GM12874 (cell line): Measurements from ENCODE around the gene HIPK4.

ENCODE experiments used
- CTCF ChIP-seq: IDR thresholded peaks from 2 replicates; pipeline ENCODE4 v1.5.1; 2011; ENCODE audit warnings: low read depth, mild to moderate bottlenecking, control low read depth, low read length, moderate library complexity; ENCODE audit not compliant: insufficient read depth

Gene HIPK4

GRCh38 chr19:40348125-40348913 is 41.7 kb downstream of the HIPK4 start, which contains the start of the genes C19orf47 and PLD3:
Gene C19orf47, minus strand, starts transcription at chr19:40348397. Its CDS starts 6,540 bp downstream, at chr19:40341857.
Gene PLD3, plus strand, starts transcription at chr19:40348695. Its CDS starts 17,789 bp downstream, at chr19:40366484.
- TF ChIP-seq CTCF = no peak

- TF ChIP-seq CTCF = no peak
These were observed 45.6 kb downstream of the HIPK4 start for GRCh38 chr19:40344422-40344821.

- no peak for TF ChIP-seq CTCF
These were observed 47.2 kb downstream of the HIPK4 start for GRCh38 chr19:40342644-40343311.

- no peak for TF ChIP-seq CTCF
These were observed 48.1 kb downstream of the HIPK4 start for GRCh38 chr19:40341601-40342482.

GRCh38 chr19:40339018-40339728 is 50.8 kb downstream of the HIPK4 start:
- no peak for TF ChIP-seq CTCF

GRCh38 chr19:40337594-40337993 is 52.4 kb downstream of the HIPK4 start:
- TF ChIP-seq CTCF = no peak

- TF ChIP-seq CTCF = no peak
These were observed 52.9 kb downstream of the HIPK4 start for GRCh38 chr19:40337107-40337506.
